ENCODE data around the gene PAFAH1B2.
"Not testable (repeated sequence)": the region's sequence is repeated elsewhere in the genome, so short reads cannot be mapped to it uniquely, and the experiment has no call there.

The PAFAH1B2 gene

DNA sequence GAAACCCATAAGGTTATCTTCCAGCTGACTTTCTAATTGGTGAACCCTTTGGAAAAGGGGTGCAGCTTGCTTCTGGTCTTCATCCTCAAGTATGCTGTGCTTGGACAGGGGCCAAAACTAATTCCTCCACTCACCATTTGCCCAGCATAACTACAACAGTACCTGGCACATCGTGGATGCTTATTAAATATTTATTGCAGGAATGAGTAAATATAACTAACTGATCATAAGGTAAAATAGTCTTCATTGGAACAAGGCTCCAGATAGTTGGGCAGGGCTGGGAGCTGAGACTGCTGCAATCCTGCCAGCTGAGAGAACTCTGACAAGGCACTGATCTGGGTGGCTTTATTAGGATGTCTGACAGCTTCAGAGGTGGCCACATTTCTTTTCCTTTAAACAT, 32.1 kb downstream of the PAFAH1B2 start:
- DNase-seq (ENCODE audit: insufficient read length, low spot score) = no peak
- no peak for TF ChIP-seq POLR2A (IDR thresholded peaks at IDR 0.05; ENCODE audit: low read depth, low read length)
- FAIRE-seq = no peak

GRCh38 chr11:117177534-117178209, 33.6 kb downstream of the PAFAH1B2 start:
- no peak for FAIRE-seq
- no peak for DNase-seq (ENCODE audit: insufficient read length, low spot score)
- TF ChIP-seq POLR2A (IDR thresholded peaks at IDR 0.05; ENCODE audit: low read depth, low read length) = no peak

GRCh38 chr11:117178210-117179034, 34.3 kb downstream of the PAFAH1B2 start, which contains the start of gene SIDT2:
TSS of gene SIDT2 (plus strand) at chr11:117178743. CDS start at chr11:117179264, 521 bp downstream.
- peak; percentile 68 for DNase-seq (ENCODE audit: insufficient read length, low spot score)
- peak; percentile 50 for FAIRE-seq
- TF ChIP-seq POLR2A (IDR thresholded peaks at IDR 0.05; ENCODE audit: low read depth, low read length) = peak; percentile 54; the same call in 1 of the 2 replicates

- FAIRE-seq (no peak), DNase-seq (ENCODE audit: insufficient read length, low spot score) (no peak)
- no peak for TF ChIP-seq POLR2A (IDR thresholded peaks at IDR 0.05; ENCODE audit: low read depth, low read length)
Measured at GRCh38 chr11:117179048-117179999, 35.2 kb downstream of the PAFAH1B2 start.

- TF ChIP-seq POLR2A (IDR thresholded peaks at IDR 0.05; ENCODE audit: low read depth, low read length) = no peak
- no peak for DNase-seq (ENCODE audit: insufficient read length, low spot score)
- no peak for FAIRE-seq
Measured at GRCh38 chr11:117180020-117180419, 35.9 kb downstream of the PAFAH1B2 start.

DNA sequence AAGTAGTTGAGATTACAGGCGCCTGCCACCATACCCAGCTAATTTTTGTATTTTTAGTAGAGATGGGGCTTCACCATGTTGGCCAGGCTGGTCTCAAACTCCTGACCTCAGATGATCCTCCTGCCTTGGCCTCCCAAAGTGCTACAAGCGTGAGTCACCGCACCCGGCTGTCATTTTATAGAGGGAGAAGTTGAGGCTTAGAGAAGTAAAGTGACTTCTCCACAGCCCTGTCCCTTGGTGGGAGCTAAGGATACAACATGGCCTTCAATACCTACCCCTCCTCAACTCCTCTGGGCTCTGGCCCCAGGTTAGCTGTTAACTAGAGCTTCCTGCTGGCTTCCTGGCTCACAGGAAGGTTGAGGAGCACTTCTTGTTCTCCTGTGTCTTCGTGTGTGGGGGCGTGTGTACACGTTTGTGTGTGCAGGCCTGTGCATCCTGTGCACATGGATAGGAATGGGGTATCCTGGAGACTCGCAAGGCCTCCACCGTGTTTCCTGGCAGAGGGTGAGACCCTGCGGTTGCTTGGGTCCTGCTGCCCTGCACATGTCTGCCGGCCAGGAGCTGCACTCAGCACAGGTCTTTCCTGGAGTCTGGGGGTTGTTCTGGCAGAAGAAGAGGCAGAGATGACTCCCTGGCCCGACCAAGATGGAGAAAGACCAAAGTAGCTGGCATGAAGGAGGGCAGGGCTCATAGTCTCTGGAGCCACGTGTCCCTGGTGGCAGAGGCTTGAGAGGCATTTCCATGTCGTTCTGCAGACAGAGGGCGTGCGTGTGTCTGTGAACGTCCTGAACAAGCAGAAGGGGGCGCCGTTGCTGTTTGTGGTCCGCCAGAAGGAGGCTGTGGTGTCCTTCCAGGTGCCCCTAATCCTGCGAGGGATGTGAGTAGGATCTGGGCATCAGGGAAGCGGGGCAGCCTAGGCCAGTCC, 36.8 kb downstream of the PAFAH1B2 start:
- no peak for TF ChIP-seq POLR2A (IDR thresholded peaks at IDR 0.05; ENCODE audit: low read depth, low read length)
- DNase-seq (ENCODE audit: insufficient read length, low spot score) (no peak), FAIRE-seq (no peak)

DNA sequence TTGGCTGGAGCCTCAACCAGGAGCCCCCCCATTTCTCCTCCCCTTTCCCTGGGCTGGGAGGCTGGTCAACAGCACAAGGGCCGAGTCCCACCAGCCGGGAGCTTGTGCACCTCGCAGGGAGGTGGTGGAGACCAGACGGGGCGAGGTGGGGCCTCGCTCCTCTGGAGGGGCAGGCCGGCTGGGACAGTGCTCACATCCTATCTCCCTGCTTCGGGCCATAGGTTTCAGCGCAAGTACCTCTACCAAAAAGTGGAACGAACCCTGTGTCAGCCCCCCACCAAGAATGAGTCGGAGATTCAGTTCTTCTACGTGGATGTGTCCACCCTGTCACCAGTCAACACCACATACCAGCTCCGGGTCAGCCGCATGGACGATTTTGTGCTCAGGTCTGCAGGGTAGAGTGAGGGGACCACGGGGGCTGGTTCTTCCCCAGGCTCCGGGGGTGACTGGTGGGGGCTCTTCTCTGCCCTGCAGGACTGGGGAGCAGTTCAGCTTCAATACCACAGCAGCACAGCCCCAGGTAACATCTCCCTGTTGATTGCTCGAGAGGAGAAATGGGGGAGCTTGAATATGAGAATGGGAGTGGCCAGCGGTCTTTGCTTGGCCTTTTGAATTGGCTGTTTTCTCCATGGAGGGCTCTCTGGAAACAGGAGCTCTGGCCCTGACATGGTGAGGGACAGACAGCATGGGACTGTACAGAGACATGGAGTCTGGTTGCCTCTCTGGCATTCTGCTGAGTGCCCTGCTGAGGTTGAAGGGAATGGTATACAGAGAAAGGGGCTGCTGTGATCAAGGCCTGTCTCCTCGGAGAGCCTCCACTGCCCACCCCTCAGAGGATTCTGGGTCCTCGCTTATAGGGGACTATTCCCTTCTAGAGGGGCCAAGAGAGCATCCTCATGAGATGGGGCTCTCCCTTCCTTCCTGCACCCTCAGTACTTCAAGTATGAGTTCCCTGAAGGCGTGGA, 37.8 kb downstream of the PAFAH1B2 start:
- DNase-seq (ENCODE audit: insufficient read length, low spot score) (no peak), FAIRE-seq (no peak)
- no peak for TF ChIP-seq POLR2A (IDR thresholded peaks at IDR 0.05; ENCODE audit: low read depth, low read length)

GRCh38 chr11:117182551-117182935, 38.5 kb downstream of the PAFAH1B2 start:
- FAIRE-seq = no peak
- no peak for TF ChIP-seq POLR2A (IDR thresholded peaks at IDR 0.05; ENCODE audit: low read depth, low read length)

DNA sequence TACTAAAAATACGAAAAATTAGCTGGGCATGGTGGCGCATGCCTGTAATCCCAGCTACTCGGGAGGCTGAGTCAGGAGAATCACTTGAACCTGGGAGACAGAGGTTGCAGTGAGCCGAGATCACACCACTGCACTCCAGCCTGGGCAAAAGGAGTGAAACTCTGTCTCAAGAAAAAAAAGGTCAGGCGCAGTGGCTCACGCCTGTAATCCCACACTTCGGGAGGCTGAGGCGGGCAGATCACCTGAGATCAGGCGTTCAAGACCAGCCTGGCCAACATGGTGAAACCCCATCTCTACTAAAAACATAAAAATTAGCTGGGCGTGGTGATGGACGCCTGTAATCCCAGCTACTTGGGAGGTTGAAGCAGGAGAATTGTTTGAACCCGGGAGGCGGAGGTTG, 39.1 kb downstream of the PAFAH1B2 start:
- FAIRE-seq = not testable (repeated sequence)

More at GRCh38 chr11:117182551-117182935, 38.5 kb downstream of the PAFAH1B2 start:
- DNase-seq (ENCODE audit: insufficient read length, low spot score) = no peak

DNA sequence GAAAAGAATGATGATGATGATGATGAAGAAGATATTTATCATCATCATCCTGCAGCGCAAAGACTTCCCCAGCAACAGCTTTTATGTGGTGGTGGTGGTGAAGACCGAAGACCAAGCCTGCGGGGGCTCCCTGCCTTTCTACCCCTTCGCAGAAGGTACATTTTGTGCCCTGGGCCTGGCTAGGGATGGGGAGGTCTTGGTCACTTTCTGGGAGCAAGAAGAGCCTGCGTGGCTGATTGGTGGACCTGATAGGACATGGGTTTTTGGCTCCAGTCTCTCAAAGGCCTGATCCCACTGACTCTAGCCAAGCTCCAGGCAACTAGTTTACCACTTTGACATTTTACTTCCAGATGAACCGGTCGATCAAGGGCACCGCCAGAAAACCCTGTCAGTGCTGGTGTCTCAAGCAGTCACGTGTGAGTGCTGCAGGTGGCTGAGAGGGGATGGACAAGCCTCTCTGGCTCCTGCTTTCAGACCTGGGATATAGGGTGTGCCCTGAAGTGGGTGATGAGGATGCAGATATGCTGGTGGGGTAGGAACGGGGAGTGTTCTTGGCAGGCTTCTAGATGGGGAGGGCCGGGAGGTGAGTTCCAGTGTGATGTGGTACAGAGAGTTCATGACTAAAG, 39.8 kb downstream of the PAFAH1B2 start:
- no peak for TF ChIP-seq POLR2A (IDR thresholded peaks at IDR 0.05; ENCODE audit: low read depth, low read length)
- no peak for FAIRE-seq
- DNase-seq (ENCODE audit: insufficient read length, low spot score) = no peak

More for the DNA sequence above, 39.1 kb downstream of the PAFAH1B2 start:
- DNase-seq (ENCODE audit: insufficient read length, low spot score) = not testable (repeated sequence)

DNA sequence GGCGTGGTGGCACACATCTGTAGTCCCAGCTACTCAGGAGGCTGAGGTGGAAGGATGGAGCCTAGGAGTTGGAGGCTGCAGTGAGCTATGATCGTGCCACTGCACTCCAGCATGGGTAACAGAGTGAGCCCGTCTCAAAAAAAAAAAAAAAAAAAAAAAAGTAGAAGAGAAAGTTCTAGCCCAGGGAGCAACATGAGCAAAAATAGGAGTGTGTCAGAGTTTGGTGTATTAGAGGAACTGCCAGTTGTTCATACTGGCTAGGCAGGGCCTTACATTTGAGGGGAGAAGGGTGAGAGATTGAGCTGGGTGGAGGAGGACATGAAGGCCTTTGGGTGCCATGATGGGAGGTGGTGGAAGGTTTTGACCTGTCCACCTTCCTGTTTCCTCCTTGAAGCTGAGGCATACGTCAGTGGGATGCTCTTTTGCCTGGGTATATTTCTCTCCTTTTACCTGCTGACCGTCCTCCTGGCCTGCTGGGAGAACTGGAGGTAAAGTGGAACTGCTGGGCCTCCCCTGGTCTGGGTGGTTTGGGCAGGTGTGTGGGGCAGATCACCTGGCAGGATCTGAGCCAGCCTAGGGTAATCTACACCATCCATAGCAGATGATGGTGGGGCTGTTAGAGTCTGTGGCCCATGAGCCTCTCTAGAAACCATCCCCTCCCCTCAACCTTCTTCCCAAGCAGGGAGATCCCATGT, 41.8 kb downstream of the PAFAH1B2 start:
- DNase-seq (ENCODE audit: insufficient read length, low spot score) (no peak), FAIRE-seq (no peak)
- no peak for TF ChIP-seq POLR2A (IDR thresholded peaks at IDR 0.05; ENCODE audit: low read depth, low read length)
